Ovary (tissue), 9 donors: ENCODE results near the gene KRT15. TPM values are rescaled to one million over a fixed set of nuclear protein-coding genes. Genes with fewer than 3 reads are reported as not detected.

ENCODE experiments used
- DNase-seq, 5 donors: peaks; one replicate each; pipeline ENCODE4 v3.0.0-alpha.2; 2019 to 2020
- H3K27ac ChIP-seq, 2 donors: fragments of 200-600 bp; one replicate each; pipeline versions ENCODE4 v1.5.1 to v1.8.0; 2019 to 2022
- H3K27me3 ChIP-seq: fragments of 200-600 bp; one replicate; pipeline ENCODE4 v1.8.0; 2022
- H3K36me3 ChIP-seq: fragments of 200-600 bp; sonication (generic); one replicate; pipeline ENCODE4 v1.5.1; 2019
- H3K4me1 ChIP-seq: one replicate; pipeline ENCODE4 v1.8.1; 2013; ENCODE audit warnings: mild to moderate bottlenecking, moderate library complexity; ENCODE audit not compliant: insufficient read depth
- H3K4me3 ChIP-seq: fragments of 200-600 bp; sonication (generic); one replicate; pipeline ENCODE4 v1.5.1; 2017
- H3K9me3 ChIP-seq, 2 donors: fragments of 200-600 bp in 1 of 2; sonication (generic) in 1 of 2; one replicate each; pipeline versions ENCODE4 v1.5.1 to v1.8.1; 2013 to 2019; ENCODE audit warnings: mild to moderate bottlenecking in 1 of 2, moderate library complexity in 1 of 2
- EP300 ChIP-seq: sonication (generic); formaldehyde crosslinking; IDR thresholded peaks from one replicate; pipeline ENCODE4 v1.6.1; 2017; ENCODE audit warnings: antibody characterized with exemption
- POLR2A ChIP-seq: fragments of 450-650 bp; IDR thresholded peaks from one replicate; pipeline ENCODE4 v1.6.1; 2017; ENCODE audit warnings: antibody characterized with exemption, mild to moderate bottlenecking, moderate library complexity
- WGBS, 3 donors: extraction: QIAGEN DNeasy Blood & Tissue Kit in 1 of 3; methylation state at CpG; one replicate each; pipeline versions ENCODE4 v1.1.5 to v1.1.7; 2013 to 2017; 5-methylcytosine and 5-hydroxymethylcytosine counted together
- intact Hi-C, 4 donors: fragments of 100-400 bp; cut with DNase I; formaldehyde crosslinking; loops; one replicate each; pipeline versions ENCODE4 v1.11.0 to v1.15.1; 2022 to 2023
- polyA plus RNA-seq, 2 donors: library from polyadenylated mRNA; stranded (reverse); fragments of 200-250 nt in 1 of 2; fragments of 350-450 nt in 1 of 2; fragmentation: Illumina TruSeq in 1 of 2; extraction: RNeasy Lipid Tissue Mini Kit (QIAGEN cat#74804) in 1 of 2; gene quantifications; one replicate each; pipeline ENCODE4 v1.2.3, GENCODE V29; 2013 to 2014
- total RNA-seq, 7 donors: library from RNA; depleted of rRNA in 2 of 7; stranded (reverse); fragments of >200 nt in 2 of 7; fragmentation: NEBNext Ultra II Directional in 3 of 7; extraction: Animal tissue kit (Norgen Biotek cat#: 25700) in 3 of 7; gene quantifications; one replicate each; pipeline versions ENCODE4 v1.1.0 to v1.2.4, GENCODE V29; 2016 to 2023
- TF ChIP-seq, protein P1 (sequence below), 3 donors: fragments of 450-650 bp in 2 of 3; fragments of 200-600 bp in 1 of 3; IDR thresholded peaks; one replicate each; pipeline versions ENCODE4 v1.5.1 to v1.8.0; 2016 to 2022; ENCODE audit warnings: antibody characterized with exemption in 3 of 3, mild to moderate bottlenecking in 1 of 3
- donor health status: DM: no; HTN: no; CAD: no; lungs with moderate emphysema.
- donor health status: DM: no; HTN: no; CAD: no.
- donor health status: Bipolar disorder and iron deficiency.
- donor health status: DM: yes; HTN: yes; CAD: no.
- donor health status: DM: no; HTN: no; CAD: no.
- donor health status: DM: yes; HTN: yes; CAD: no.

KRT15 gene
- total and polyA plus RNA-seq, 9 donors = 0.11 to 9.4 (median 0.37) TPM; not detected in 1

DNA sequence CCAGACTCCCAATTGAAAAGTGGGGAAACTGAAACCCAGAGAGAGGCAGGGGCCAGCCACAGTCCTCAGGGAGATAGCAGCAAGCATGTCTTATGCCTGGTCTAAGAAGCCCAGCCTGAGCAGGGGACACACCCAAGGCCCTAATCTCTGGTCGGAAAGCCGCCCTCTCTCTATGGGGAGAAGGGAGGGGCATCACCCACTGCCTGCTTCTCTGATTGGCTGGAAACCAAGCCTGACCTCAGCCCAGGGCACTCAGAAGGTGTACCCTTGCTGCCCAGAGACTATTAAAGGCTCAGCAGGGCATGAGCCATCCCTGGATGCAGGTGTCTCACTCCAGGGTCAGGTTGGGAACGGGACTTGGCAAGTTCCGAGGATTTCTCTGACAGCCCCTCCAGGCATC is 7.6 kb downstream of the KRT15 start:
- no peak for DNase-seq
- intact Hi-C loops = no loop called here
- Histone ChIP-seq H3K27me3 (no peaks in the 10 kb centered on the region), H3K9me3 (no peaks in the 10 kb centered on the region), H3K4me1 (no peaks in the 10 kb centered on the region), H3K27ac (no peak overlapping the region), H3K36me3 (no peaks in the 10 kb centered on the region), H3K4me3 (no peak overlapping the region)
- WGBS, 3 donors = 85 to 86% (median 86%) methylated on average over 4 of the region's 4 CpGs
- TF ChIP-seq POLR2A (no peak), EP300 (no peak)
- TF ChIP-seq, protein P1, sequence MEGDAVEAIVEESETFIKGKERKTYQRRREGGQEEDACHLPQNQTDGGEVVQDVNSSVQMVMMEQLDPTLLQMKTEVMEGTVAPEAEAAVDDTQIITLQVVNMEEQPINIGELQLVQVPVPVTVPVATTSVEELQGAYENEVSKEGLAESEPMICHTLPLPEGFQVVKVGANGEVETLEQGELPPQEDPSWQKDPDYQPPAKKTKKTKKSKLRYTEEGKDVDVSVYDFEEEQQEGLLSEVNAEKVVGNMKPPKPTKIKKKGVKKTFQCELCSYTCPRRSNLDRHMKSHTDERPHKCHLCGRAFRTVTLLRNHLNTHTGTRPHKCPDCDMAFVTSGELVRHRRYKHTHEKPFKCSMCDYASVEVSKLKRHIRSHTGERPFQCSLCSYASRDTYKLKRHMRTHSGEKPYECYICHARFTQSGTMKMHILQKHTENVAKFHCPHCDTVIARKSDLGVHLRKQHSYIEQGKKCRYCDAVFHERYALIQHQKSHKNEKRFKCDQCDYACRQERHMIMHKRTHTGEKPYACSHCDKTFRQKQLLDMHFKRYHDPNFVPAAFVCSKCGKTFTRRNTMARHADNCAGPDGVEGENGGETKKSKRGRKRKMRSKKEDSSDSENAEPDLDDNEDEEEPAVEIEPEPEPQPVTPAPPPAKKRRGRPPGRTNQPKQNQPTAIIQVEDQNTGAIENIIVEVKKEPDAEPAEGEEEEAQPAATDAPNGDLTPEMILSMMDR (IDR thresholded peaks at IDR 0.05) = no peak

DNA sequence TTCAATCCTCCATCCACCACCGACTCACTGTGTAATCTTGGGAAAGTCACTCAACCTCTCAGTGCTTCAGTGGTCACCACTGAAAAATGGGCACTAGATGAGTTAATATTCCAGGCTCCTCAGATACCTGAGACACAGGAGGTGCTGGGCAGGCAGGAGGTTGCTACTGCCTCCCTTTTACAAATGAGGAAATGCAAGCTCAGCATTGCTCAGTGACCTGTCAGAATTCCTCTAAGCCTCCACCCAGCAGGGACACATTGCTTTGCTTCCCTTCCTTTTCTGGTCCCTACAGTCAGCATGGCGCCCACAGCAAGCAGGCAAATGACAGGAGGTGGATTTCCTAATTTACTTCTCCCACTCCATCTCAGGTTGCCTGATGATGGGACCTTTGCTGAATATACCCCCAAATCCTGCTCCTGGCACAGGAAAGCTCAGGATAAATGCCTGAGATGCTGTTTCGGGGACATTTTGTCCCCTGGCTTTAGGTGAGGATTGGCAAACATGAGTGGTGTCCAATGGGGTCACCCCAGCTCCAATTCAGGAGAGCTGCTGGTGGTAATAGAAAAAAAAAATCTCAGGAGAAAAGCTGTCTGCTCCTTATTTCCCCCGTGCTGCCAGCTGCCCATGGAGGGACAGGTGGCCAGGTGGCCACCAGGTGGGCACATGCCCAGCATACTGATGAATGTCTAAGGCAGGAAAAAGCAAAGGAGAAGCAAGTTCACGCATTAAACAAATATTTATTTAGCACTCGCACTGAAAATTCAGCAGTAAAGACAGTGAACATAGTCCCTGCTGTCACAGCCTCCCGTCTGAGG is 8.2 kb downstream of the KRT15 start:
- Histone ChIP-seq H3K9me3 (no peaks in the 10 kb centered on the region), H3K27ac (no peak overlapping the region), H3K27me3 (no peaks in the 10 kb centered on the region), H3K36me3 (no peaks in the 10 kb centered on the region), H3K4me3 (no peak overlapping the region), H3K4me1 (no peaks in the 10 kb centered on the region)
- no peak for TF ChIP-seq EP300
- TF ChIP-seq POLR2A = no peak
- TF ChIP-seq, protein P1 (IDR thresholded peaks at IDR 0.05) = no peak
- no peak for DNase-seq
- intact Hi-C loops = no loop called here
- 86 to 92% (median 91%) methylated on average over 7 of the region's 7 CpGs for WGBS, 3 donors

DNA sequence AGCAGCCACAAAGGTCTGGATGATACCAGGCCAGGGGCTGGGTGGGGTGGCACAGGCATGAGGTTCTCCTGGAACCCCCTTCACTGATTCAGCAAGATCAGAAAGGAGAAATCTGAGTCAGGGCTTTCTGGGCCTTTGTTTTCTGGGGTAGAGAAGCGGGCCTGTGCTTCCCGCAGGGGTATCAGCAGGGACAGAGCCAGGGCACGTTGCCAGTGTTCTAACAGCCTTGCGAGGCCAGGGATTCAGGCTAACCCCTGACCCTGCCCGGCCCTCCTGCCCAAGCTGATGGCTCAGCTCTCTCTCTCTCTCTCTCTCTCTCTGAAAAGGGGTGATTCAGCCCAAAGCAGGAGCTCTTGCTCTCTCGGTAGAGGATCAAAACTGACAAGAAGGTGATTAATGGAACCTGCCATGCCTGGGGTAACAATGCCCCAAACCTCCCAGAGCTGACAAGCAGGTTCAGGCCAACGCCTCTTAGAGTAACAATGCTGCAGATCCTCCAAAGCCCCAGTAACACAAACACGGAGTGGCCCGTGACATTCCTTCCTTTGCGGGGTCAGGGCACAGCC is 11.3 kb downstream of the KRT15 start:
- Histone ChIP-seq H3K4me3 (no peak overlapping the region), H3K27me3 (no peaks in the 10 kb centered on the region), H3K9me3 (no peaks in the 10 kb centered on the region), H3K4me1 (no peaks in the 10 kb centered on the region), H3K27ac (no peak overlapping the region), H3K36me3 (no peaks in the 10 kb centered on the region)
- no peak for TF ChIP-seq EP300
- no peak for TF ChIP-seq POLR2A
- TF ChIP-seq, protein P1 (IDR thresholded peaks at IDR 0.05) = no peak
- WGBS, 3 donors = 45 to 55% (median 51%) methylated on average over 10 of the region's 10 CpGs
- intact Hi-C loops = no loop called here
- DNase-seq = peak in 1 of 5 donors; percentile 50

DNA sequence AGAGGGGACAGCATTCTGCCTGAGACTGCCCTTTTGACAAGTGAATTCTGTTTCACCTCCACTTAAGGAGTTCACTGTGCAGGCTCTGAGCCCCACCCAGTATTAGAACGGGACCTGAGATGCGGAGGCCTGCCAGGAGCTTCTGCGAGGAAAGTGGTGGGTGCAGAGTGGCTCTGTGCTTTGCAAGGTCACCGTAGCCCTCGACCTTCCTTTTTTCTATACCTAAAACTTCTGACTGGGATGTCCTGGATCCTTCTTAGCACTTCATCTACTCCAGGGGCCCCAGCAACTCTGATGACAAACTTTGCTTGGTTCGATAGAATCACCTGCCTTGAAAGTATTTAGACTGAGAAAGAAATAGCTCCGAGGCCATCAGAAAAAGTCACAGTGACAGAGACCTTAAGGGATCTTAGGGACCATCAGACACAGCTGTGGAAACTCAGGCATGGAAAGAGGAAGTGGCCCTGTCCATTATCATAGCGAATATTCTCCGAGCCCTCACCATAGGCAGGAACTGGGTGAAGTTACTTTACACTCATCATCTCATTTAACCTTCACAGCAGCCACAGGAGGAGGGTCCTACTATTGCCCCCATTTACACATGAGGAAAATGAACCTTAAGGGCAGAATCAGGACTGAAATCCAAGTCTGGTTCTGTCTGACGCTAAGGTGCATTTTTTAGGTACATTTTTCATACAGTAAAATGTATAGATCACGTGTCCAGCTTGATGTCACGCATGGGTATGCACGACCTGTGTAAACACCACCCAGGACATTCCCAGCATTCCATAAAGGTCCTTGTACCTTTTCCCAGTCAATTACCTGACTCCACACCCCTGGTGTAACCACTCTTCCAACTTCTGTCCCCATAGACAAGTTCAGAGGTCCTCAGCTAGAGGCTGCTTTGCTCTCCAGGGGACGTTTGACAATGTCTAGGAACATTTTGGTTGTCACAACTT is 12.6 kb downstream of the KRT15 start:
- H3K9me3 ChIP-seq = no peaks in the 10 kb centered on the region
- H3K36me3 ChIP-seq = no peaks in the 10 kb centered on the region
- no peak for DNase-seq
- H3K27ac ChIP-seq = no peak overlapping the region
- no peaks in the 10 kb centered on the region for H3K4me1 ChIP-seq
- H3K4me3 ChIP-seq = no peak overlapping the region
- TF ChIP-seq POLR2A (no peak), EP300 (no peak)
- TF ChIP-seq, protein P1 (IDR thresholded peaks at IDR 0.05) = no peak
- intact Hi-C loops = no loop called here
- no peaks in the 10 kb centered on the region for H3K27me3 ChIP-seq
- 84 to 90% (median 87%) methylated on average over 14 of the region's 14 CpGs for WGBS, 3 donors
